ENCODE measurements around the gene PDCD6IP. TPM values are rescaled to one million over a fixed set of nuclear protein-coding genes. Genes with fewer than 3 reads are reported as not detected.

Gene PDCD6IP
- total and polyA plus RNA-seq, 7 experiments from 2014 or later, result 60.3 to 221 (median 191) TPM

GRCh38 chr3:33911525-33912322, 113.3 kb downstream of the PDCD6IP start:
- no peak overlapping the region for H3K4me3 Mint-ChIP-seq
- no peaks in the 10 kb centered on the region for H3K9me3 Mint-ChIP-seq
- ChIA-PET POLR2A (no interaction called here), CTCF (no interaction called here)
- H3K27me3 ChIP-seq (ENCODE audit: control insufficient read depth in 2 of 2, insufficient read depth in 2 of 2, low read length in 2 of 2), result no peaks in the 10 kb centered on the region
- peaks cover 0 to 5% (median 0%) of the 10 kb centered on the region in 7 donors for H3K4me1 Mint-ChIP-seq
- no peaks in the 10 kb centered on the region for H3K9me3 ChIP-seq (ENCODE audit: control insufficient read depth in 2 of 3, low read length in 3 of 3)
- no peaks in the 10 kb centered on the region for H3K36me3 ChIP-seq (ENCODE audit: control insufficient read depth in 2 of 3, insufficient read depth in 3 of 3, low read length in 3 of 3)
- intact Hi-C loops (cut with micrococcal nuclease), result no loop called here
- H3K4me3 ChIP-seq (ENCODE audit: low read length), result no peak overlapping the region
- no peaks in the 10 kb centered on the region for H3K4me1 ChIP-seq (ENCODE audit: control insufficient read depth in 2 of 2, insufficient read depth in 2 of 2, low read length in 2 of 2)
- DNase-seq (no peak), ATAC-seq (no peak)
- H3K36me3 Mint-ChIP-seq, result no peaks in the 10 kb centered on the region
- no peak overlapping the region for H3K27ac ChIP-seq (ENCODE audit: low read depth, low read length)
- H3K27ac Mint-ChIP-seq, result no peak overlapping the region
- H3K27me3 Mint-ChIP-seq, result peaks cover 0 to 5% (median 0%) of the 10 kb centered on the region in 5 donors

GRCh38 chr3:33914212-33914611, 115.8 kb downstream of the PDCD6IP start:
- H3K4me1 Mint-ChIP-seq, result peaks cover 0 to 5% (median 0%) of the 10 kb centered on the region in 7 donors
- POLR2A ChIA-PET, result interaction anchor here (0.6 kb wide), 1 partner anchor 9 kb away, joined by 6 read pairs; no protein-coding TSS in a partner anchor
- DNase-seq, result no peak
- no peak for ATAC-seq
- H3K36me3 ChIP-seq (ENCODE audit: control insufficient read depth in 2 of 3, insufficient read depth in 3 of 3, low read length in 3 of 3), result no peaks in the 10 kb centered on the region
- H3K4me1 ChIP-seq (ENCODE audit: control insufficient read depth in 2 of 2, insufficient read depth in 2 of 2, low read length in 2 of 2), result no peaks in the 10 kb centered on the region
- CTCF ChIA-PET, result no interaction called here
- H3K27ac Mint-ChIP-seq, result no peak overlapping the region
- H3K9me3 Mint-ChIP-seq, result no peaks in the 10 kb centered on the region
- H3K27me3 ChIP-seq (ENCODE audit: control insufficient read depth in 2 of 2, insufficient read depth in 2 of 2, low read length in 2 of 2), result no peaks in the 10 kb centered on the region
- H3K27ac ChIP-seq (ENCODE audit: low read depth, low read length), result no peak overlapping the region
- H3K4me3 Mint-ChIP-seq, result no peak overlapping the region
- intact Hi-C loops (cut with micrococcal nuclease), result no loop called here
- no peaks in the 10 kb centered on the region for H3K9me3 ChIP-seq (ENCODE audit: control insufficient read depth in 2 of 3, low read length in 3 of 3)
- no peak overlapping the region for H3K4me3 ChIP-seq (ENCODE audit: low read length)
- no peaks in the 10 kb centered on the region for H3K36me3 Mint-ChIP-seq
- H3K27me3 Mint-ChIP-seq, result peaks cover 0 to 5% (median 0%) of the 10 kb centered on the region in 5 donors

- no peak overlapping the region for H3K27ac Mint-ChIP-seq
- H3K9me3 Mint-ChIP-seq, result no peaks in the 10 kb centered on the region
- Histone ChIP-seq H3K27ac (ENCODE audit: low read depth, low read length) (no peak overlapping the region), H3K4me3 (ENCODE audit: low read length) (no peak overlapping the region), H3K27me3 (ENCODE audit: control insufficient read depth in 2 of 2, insufficient read depth in 2 of 2, low read length in 2 of 2) (no peaks in the 10 kb centered on the region), H3K4me1 (ENCODE audit: control insufficient read depth in 2 of 2, insufficient read depth in 2 of 2, low read length in 2 of 2) (no peaks in the 10 kb centered on the region), H3K9me3 (ENCODE audit: control insufficient read depth in 2 of 3, low read length in 3 of 3) (no peaks in the 10 kb centered on the region), H3K36me3 (ENCODE audit: control insufficient read depth in 2 of 3, insufficient read depth in 3 of 3, low read length in 3 of 3) (no peaks in the 10 kb centered on the region)
- ChIA-PET CTCF (no interaction called here), POLR2A (no interaction called here)
- intact Hi-C loops (cut with micrococcal nuclease), result no loop called here
- H3K4me3 Mint-ChIP-seq, result no peak overlapping the region
- DNase-seq (no peak), ATAC-seq (no peak)
- peaks cover 0 to 3% (median 0%) of the 10 kb centered on the region in 5 donors for H3K27me3 Mint-ChIP-seq
- peaks cover 0 to 5% (median 0%) of the 10 kb centered on the region in 7 donors for H3K4me1 Mint-ChIP-seq
- no peaks in the 10 kb centered on the region for H3K36me3 Mint-ChIP-seq
Measured at GRCh38 chr3:33914731-33915379, 116.4 kb downstream of the PDCD6IP start.

GRCh38 chr3:33915796-33916546, 117.5 kb downstream of the PDCD6IP start:
- Histone ChIP-seq H3K4me3 (ENCODE audit: low read length) (no peak overlapping the region), H3K27ac (ENCODE audit: low read depth, low read length) (no peak overlapping the region), H3K4me1 (ENCODE audit: control insufficient read depth in 2 of 2, insufficient read depth in 2 of 2, low read length in 2 of 2) (no peaks in the 10 kb centered on the region), H3K9me3 (ENCODE audit: control insufficient read depth in 2 of 3, low read length in 3 of 3) (no peaks in the 10 kb centered on the region), H3K36me3 (ENCODE audit: control insufficient read depth in 2 of 3, insufficient read depth in 3 of 3, low read length in 3 of 3) (no peaks in the 10 kb centered on the region), H3K27me3 (ENCODE audit: control insufficient read depth in 2 of 2, insufficient read depth in 2 of 2, low read length in 2 of 2) (no peaks in the 10 kb centered on the region)
- no peak overlapping the region for H3K4me3 Mint-ChIP-seq
- H3K4me1 Mint-ChIP-seq, result peaks cover 0 to 5% (median 0%) of the 10 kb centered on the region in 7 donors
- H3K27me3 Mint-ChIP-seq, result peaks cover 0 to 3% (median 0%) of the 10 kb centered on the region in 5 donors
- CTCF ChIA-PET, result no interaction called here
- intact Hi-C loops (cut with micrococcal nuclease), result no loop called here
- H3K27ac Mint-ChIP-seq, result peak overlapping the region in 1 of 9 donors; percentile 6
- H3K36me3 Mint-ChIP-seq, result no peaks in the 10 kb centered on the region
- POLR2A ChIA-PET, result no interaction called here
- ATAC-seq (no peak), DNase-seq (peak in 6 of 9 donors; percentile 4 to 38 (median 28))
- H3K9me3 Mint-ChIP-seq, result no peaks in the 10 kb centered on the region

GRCh38 chr3:33918126-33918756, 119.8 kb downstream of the PDCD6IP start:
- no peak for DNase-seq
- no peak overlapping the region for H3K4me3 ChIP-seq (ENCODE audit: low read length)
- H3K27me3 ChIP-seq (ENCODE audit: control insufficient read depth in 2 of 2, insufficient read depth in 2 of 2, low read length in 2 of 2), result no peaks in the 10 kb centered on the region
- peaks cover 0 to 2% (median 0%) of the 10 kb centered on the region in 11 donors for H3K9me3 Mint-ChIP-seq
- H3K36me3 ChIP-seq (ENCODE audit: control insufficient read depth in 2 of 3, insufficient read depth in 3 of 3, low read length in 3 of 3), result no peaks in the 10 kb centered on the region
- POLR2A ChIA-PET, result no interaction called here
- peaks cover 0 to 5% (median 0%) of the 10 kb centered on the region in 7 donors for H3K4me1 Mint-ChIP-seq
- H3K4me3 Mint-ChIP-seq, result no peak overlapping the region
- H3K27ac ChIP-seq (ENCODE audit: low read depth, low read length), result no peak overlapping the region
- intact Hi-C loops (cut with micrococcal nuclease), result no loop called here
- peaks cover 0 to 3% (median 0%) of the 10 kb centered on the region in 5 donors for H3K27me3 Mint-ChIP-seq
- no peak overlapping the region for H3K27ac Mint-ChIP-seq
- CTCF ChIA-PET, result interaction anchor here (0.7 kb wide), 1 partner anchor 35 kb away, joined by 3 read pairs; no protein-coding TSS in a partner anchor
- H3K4me1 ChIP-seq (ENCODE audit: control insufficient read depth in 2 of 2, insufficient read depth in 2 of 2, low read length in 2 of 2), result no peaks in the 10 kb centered on the region
- H3K36me3 Mint-ChIP-seq, result no peaks in the 10 kb centered on the region
- ATAC-seq, result no peak
- no peaks in the 10 kb centered on the region for H3K9me3 ChIP-seq (ENCODE audit: control insufficient read depth in 2 of 3, low read length in 3 of 3)

All from naive thymus-derived CD4-positive, alpha-beta T cell (primary cell).